HG02588 (cell line): ENCODE results near the gene EMID1.

ENCODE experiments used
- ATAC-seq: cut with Tn5 transposase; IDR thresholded peaks from one replicate; pipeline ENCODE4 v1.9.1; 2021; ENCODE audit warnings: mild to moderate bottlenecking, moderate library complexity; ENCODE audit not compliant: unreplicated experiment

EMID1 gene

GRCh38 chr22:29277927-29278326 lies 72.2 kb downstream of the EMID1 start:
- no peak for ATAC-seq

- no peak for ATAC-seq
Observed at GRCh38 chr22:29284196-29284595, 78.5 kb downstream of the EMID1 start.

GRCh38 chr22:29288837-29289236 lies 83.1 kb downstream of the EMID1 start:
- no peak for ATAC-seq

GRCh38 chr22:29290061-29290460 lies 84.4 kb downstream of the EMID1 start:
- ATAC-seq = no peak

- ATAC-seq = no peak
Observed at GRCh38 chr22:29291215-29291614, 85.5 kb downstream of the EMID1 start.

- no peak for ATAC-seq
Observed at GRCh38 chr22:29292379-29292778, 86.7 kb downstream of the EMID1 start.

GRCh38 chr22:29298641-29299040 lies 92.9 kb downstream of the EMID1 start:
- no peak for ATAC-seq

- ATAC-seq = no peak
Observed at GRCh38 chr22:29299136-29299900, 93.6 kb downstream of the EMID1 start.

- no peak for ATAC-seq
Observed at GRCh38 chr22:29300467-29300806, 94.7 kb downstream of the EMID1 start.

GRCh38 chr22:29300807-29301601 lies 95.3 kb downstream of the EMID1 start:
- ATAC-seq = no peak

GRCh38 chr22:29301716-29302401 lies 96.2 kb downstream of the EMID1 start:
- ATAC-seq = no peak

GRCh38 chr22:29302402-29302680 lies 96.6 kb downstream of the EMID1 start:
- no peak for ATAC-seq

- ATAC-seq = no peak
Observed at GRCh38 chr22:29302681-29303465, 97.2 kb downstream of the EMID1 start.

GRCh38 chr22:29305836-29306174 lies 100.1 kb downstream of the EMID1 start:
- no peak for ATAC-seq

- ATAC-seq = no peak
Observed at GRCh38 chr22:29306175-29306834, 100.6 kb downstream of the EMID1 start, which contains the start of gene GAS2L1. GAS2L1 (plus strand) TSS chr22:29306650; CDS start chr22:29308106, 1,456 bp downstream.

- no peak for ATAC-seq
Observed at GRCh38 chr22:29306835-29307595, 101.3 kb downstream of the EMID1 start.

GRCh38 chr22:29307596-29308147 lies 102.0 kb downstream of the EMID1 start:
- ATAC-seq = no peak

GRCh38 chr22:29308148-29308790 lies 102.6 kb downstream of the EMID1 start:
- no peak for ATAC-seq

GRCh38 chr22:29308791-29309262 lies 103.1 kb downstream of the EMID1 start:
- no peak for ATAC-seq
